ENCODE results near the gene TNNI3K. TPM values are rescaled to one million over a fixed set of nuclear protein-coding genes. Genes with fewer than 3 reads are reported as not detected.

Gene TNNI3K
- total RNA-seq, 6 experiments from 2014 or later, result 1.0 TPM; not detected in 5

GRCh38 chr1:74343216-74343615 lies 108.0 kb downstream of the TNNI3K start:
- no peak overlapping the region for H3K27ac ChIP-seq
- 80% methylated on average over 1 of the region's 1 CpG for WGBS (ENCODE audit: insufficient coverage, low coverage, low lambda C conversion rate, missing lambda C conversion rate)
- no peak overlapping the region for H3K4me3 ChIP-seq
- H3K4me1 ChIP-seq, result no peaks in the 10 kb centered on the region
- no peaks in the 10 kb centered on the region for H3K27me3 ChIP-seq
- ATAC-seq (peak; percentile 40 to 79 (median 47)), DNase-seq (no peak)
- intact Hi-C loops (cut with DNase I), result no loop called here
- TF ChIP-seq POLR2A (IDR thresholded peaks at IDR 0.05), result no peak
- no peak for TF ChIP-seq CTCF (IDR thresholded peaks at IDR 0.05)
- no peaks in the 10 kb centered on the region for H3K9me3 ChIP-seq
- H3K36me3 ChIP-seq, result no peaks in the 10 kb centered on the region

- no peak for TF ChIP-seq CTCF (IDR thresholded peaks at IDR 0.05)
- no peak for TF ChIP-seq POLR2A (IDR thresholded peaks at IDR 0.05)
- ATAC-seq (no peak), DNase-seq (no peak)
- Histone ChIP-seq H3K4me1 (no peaks in the 10 kb centered on the region), H3K27ac (no peak overlapping the region), H3K4me3 (no peak overlapping the region), H3K9me3 (no peaks in the 10 kb centered on the region), H3K27me3 (no peaks in the 10 kb centered on the region), H3K36me3 (no peaks in the 10 kb centered on the region)
- intact Hi-C loops (cut with DNase I), result no loop called here
- 45% methylated on average over 1 of the region's 1 CpG for whole genome bisulfite sequencing (ENCODE audit: insufficient coverage, low coverage, low lambda C conversion rate, missing lambda C conversion rate)
Observed at GRCh38 chr1:74344387-74344786, 109.2 kb downstream of the TNNI3K start.

GRCh38 chr1:74356493-74356892 lies 121.3 kb downstream of the TNNI3K start:
- H3K4me3 ChIP-seq, result no peak overlapping the region
- H3K36me3 ChIP-seq, result no peaks in the 10 kb centered on the region
- H3K4me1 ChIP-seq, result no peaks in the 10 kb centered on the region
- ATAC-seq, result no peak
- 75% methylated on average over 1 of the region's 1 CpG for WGBS (ENCODE audit: insufficient coverage, low coverage, low lambda C conversion rate, missing lambda C conversion rate)
- DNase-seq, result no peak
- intact Hi-C loops (cut with DNase I), result no loop called here
- H3K9me3 ChIP-seq, result no peaks in the 10 kb centered on the region
- no peak for TF ChIP-seq POLR2A (IDR thresholded peaks at IDR 0.05)
- no peak for TF ChIP-seq CTCF (IDR thresholded peaks at IDR 0.05)
- no peaks in the 10 kb centered on the region for H3K27me3 ChIP-seq
- H3K27ac ChIP-seq, result no peak overlapping the region

- no peaks in the 10 kb centered on the region for H3K27me3 ChIP-seq
- intact Hi-C loops (cut with DNase I), result no loop called here
- H3K9me3 ChIP-seq, result no peaks in the 10 kb centered on the region
- ATAC-seq (no peak), DNase-seq (no peak)
- H3K4me1 ChIP-seq, result no peaks in the 10 kb centered on the region
- no peak overlapping the region for H3K4me3 ChIP-seq
- no peak for TF ChIP-seq POLR2A (IDR thresholded peaks at IDR 0.05)
- TF ChIP-seq CTCF (IDR thresholded peaks at IDR 0.05), result no peak
- 82% methylated on average over 3 of the region's 3 CpGs for WGBS (ENCODE audit: insufficient coverage, low coverage, low lambda C conversion rate, missing lambda C conversion rate)
- no peaks in the 10 kb centered on the region for H3K36me3 ChIP-seq
- no peak overlapping the region for H3K27ac ChIP-seq
Observed at GRCh38 chr1:74357150-74357549, 122.0 kb downstream of the TNNI3K start.

GRCh38 chr1:74357756-74358155 lies 122.6 kb downstream of the TNNI3K start:
- no peak for TF ChIP-seq POLR2A (IDR thresholded peaks at IDR 0.05)
- TF ChIP-seq CTCF (IDR thresholded peaks at IDR 0.05), result no peak
- intact Hi-C loops (cut with DNase I), result no loop called here
- ATAC-seq (no peak), DNase-seq (no peak)
- Histone ChIP-seq H3K9me3 (no peaks in the 10 kb centered on the region), H3K36me3 (no peaks in the 10 kb centered on the region), H3K27ac (no peak overlapping the region), H3K4me3 (no peak overlapping the region), H3K27me3 (no peaks in the 10 kb centered on the region), H3K4me1 (no peaks in the 10 kb centered on the region)
- WGBS (ENCODE audit: insufficient coverage, low coverage, low lambda C conversion rate, missing lambda C conversion rate), result 70% methylated on average over 4 of the region's 4 CpGs

Measured in right lobe of liver (tissue), 6 donors.